GM18861 (cell line): ENCODE measurements around the gene COPS7A.
"Not testable (repeated sequence)": the region's sequence is repeated elsewhere in the genome, so short reads cannot be mapped to it uniquely, and the experiment has no call there.

Source experiments
- ATAC-seq: cut with Tn5 transposase; IDR thresholded peaks from one replicate; pipeline ENCODE4 v1.9.1; 2021; ENCODE audit not compliant: unreplicated experiment

COPS7A gene

GRCh38 chr12:6701078-6701768 is 22.6 kb upstream of the COPS7A start:
- no peak for ATAC-seq

- no peak for ATAC-seq
Observed at GRCh38 chr12:6703631-6704030, 20.2 kb upstream of the COPS7A start.

GRCh38 chr12:6708351-6708750 is 15.5 kb upstream of the COPS7A start:
- ATAC-seq: not testable (repeated sequence)

- ATAC-seq: no peak
Observed at GRCh38 chr12:6708960-6709394, 14.9 kb upstream of the COPS7A start.

GRCh38 chr12:6716031-6716873 is 7.6 kb upstream of the COPS7A start:
- not testable (repeated sequence) for ATAC-seq

- ATAC-seq: no peak
Observed at GRCh38 chr12:6716874-6717437, 6.9 kb upstream of the COPS7A start.

GRCh38 chr12:6722863-6723262 is 983 bp upstream of the COPS7A start:
- no peak for ATAC-seq

GRCh38 chr12:6724409-6724797 is 557 bp downstream of the COPS7A start:
- ATAC-seq: peak; percentile 17

GRCh38 chr12:6725350-6725749 is 1.5 kb downstream of the COPS7A start:
- no peak for ATAC-seq

GRCh38 chr12:6729186-6729585 is 5.3 kb downstream of the COPS7A start:
- ATAC-seq: no peak

GRCh38 chr12:6730169-6730568 is 6.3 kb downstream of the COPS7A start:
- no peak for ATAC-seq

- no peak for ATAC-seq
Observed at GRCh38 chr12:6734506-6735387, 10.9 kb downstream of the COPS7A start.

GRCh38 chr12:6735448-6736191 is 11.8 kb downstream of the COPS7A start:
- ATAC-seq: no peak

GRCh38 chr12:6736754-6737153 is 12.9 kb downstream of the COPS7A start:
- ATAC-seq: no peak

GRCh38 chr12:6742080-6742479 is 18.2 kb downstream of the COPS7A start:
- not testable (repeated sequence) for ATAC-seq

- ATAC-seq: no peak
Observed at GRCh38 chr12:6742834-6743233, 19.0 kb downstream of the COPS7A start.

- ATAC-seq: not testable (repeated sequence)
Observed at GRCh38 chr12:6743300-6743699, 19.5 kb downstream of the COPS7A start.

- no peak for ATAC-seq
Observed at GRCh38 chr12:6745741-6746525, 22.1 kb downstream of the COPS7A start.

- no peak for ATAC-seq
Observed at GRCh38 chr12:6747216-6747615, 23.4 kb downstream of the COPS7A start.
